Keratinocyte (primary cell): ENCODE data around the gene ZNF680. TPM values are rescaled to one million over a fixed set of nuclear protein-coding genes. Genes with fewer than 3 reads are reported as not detected.

Experiments
- DNase-seq: peaks from one replicate; pipeline ENCODE4 v3.0.0-alpha.2; 2011; ENCODE audit warnings: low read depth, missing footprints, low spot score
- FAIRE-seq: peaks from 2 replicates; lab custom pipeline; 2011; peaks lifted over from hg19 to GRCh38; lab: Jason Lieb, UNC
- H2AFZ ChIP-seq: 2 replicates; pipeline ENCODE4 v1.6.0; 2012; ENCODE audit warnings: low read length, control low read depth, inconsistent platforms; ENCODE audit not compliant: control insufficient read depth
- H3K27ac ChIP-seq: 2 replicates; pipeline ENCODE4 v1.5.1; 2011; ENCODE audit warnings: low read length; ENCODE audit not compliant: control insufficient read depth, insufficient read depth
- H3K27me3 ChIP-seq: 3 replicates; pipeline ENCODE4 v1.6.0; 2011; ENCODE audit warnings: low read length; ENCODE audit not compliant: control insufficient read depth, insufficient read depth; ENCODE audit errors: extremely low read depth
- H3K36me3 ChIP-seq, 2 experiments: 2 replicates in 1 of 2; 3 replicates in 1 of 2; pipeline ENCODE4 v1.5.1; 2011; ENCODE audit warnings: low read length in 2 of 2, mild to moderate bottlenecking in 1 of 2; ENCODE audit not compliant: control insufficient read depth in 2 of 2, insufficient read depth in 2 of 2; ENCODE audit errors: extremely low read depth in 1 of 2
- H3K4me1 ChIP-seq: 3 replicates; pipeline ENCODE4 v1.5.1; 2011; ENCODE audit warnings: low read length; ENCODE audit not compliant: control insufficient read depth, insufficient read depth; ENCODE audit errors: extremely low read depth
- H3K4me2 ChIP-seq: 3 replicates; pipeline ENCODE4 v1.6.0; 2011; ENCODE audit warnings: low read depth, low read length; ENCODE audit not compliant: control insufficient read depth, insufficient read depth; ENCODE audit errors: extremely low read depth
- H3K4me3 ChIP-seq, 3 experiments: fragments of 200-600 bp in 1 of 3; sonication (generic) in 1 of 3; 2 replicates in 2 of 3; 3 replicates in 1 of 3; pipeline ENCODE4 v1.5.1; 2011 to 2016; ENCODE audit warnings: low read length in 3 of 3, mild to moderate bottlenecking in 3 of 3, control low read depth in 2 of 3, inconsistent platforms in 1 of 3, low read depth in 1 of 3, mixed read lengths in 1 of 3, mixed run types in 1 of 3, moderate library complexity in 1 of 3; ENCODE audit not compliant: control insufficient read depth in 2 of 3, insufficient read depth in 2 of 3; ENCODE audit errors: extremely low read depth in 1 of 3
- H3K79me2 ChIP-seq: 2 replicates; pipeline ENCODE4 v1.6.0; 2012; ENCODE audit warnings: low read length; ENCODE audit not compliant: control insufficient read depth, insufficient read depth
- H3K9ac ChIP-seq: 3 replicates; pipeline ENCODE4 v1.6.0; 2011; ENCODE audit warnings: low read length; ENCODE audit not compliant: control insufficient read depth, insufficient read depth; ENCODE audit errors: extremely low read depth
- H3K9me1 ChIP-seq: 3 replicates; pipeline ENCODE4 v1.6.0; 2011; ENCODE audit warnings: low read length; ENCODE audit not compliant: control insufficient read depth, insufficient read depth; ENCODE audit errors: extremely low read depth
- H3K9me3 ChIP-seq: 2 replicates; pipeline ENCODE4 v1.5.1; 2012; ENCODE audit warnings: low read depth, low read length; ENCODE audit not compliant: control insufficient read depth
- H4K20me1 ChIP-seq: 3 replicates; pipeline ENCODE4 v1.6.0; 2011; ENCODE audit warnings: low read length; ENCODE audit not compliant: control insufficient read depth, insufficient read depth; ENCODE audit errors: extremely low read depth
- CTCF ChIP-seq, 3 experiments: IDR thresholded peaks in 1 of 3; conservative IDR thresholded peaks in 1 of 3; optimal IDR thresholded peaks in 1 of 3; 2 replicates in 2 of 3; 3 replicates in 1 of 3; pipeline versions ENCODE3 to v1.5.1; 2011; ENCODE audit warnings: low read length in 3 of 3, mild to moderate bottlenecking in 3 of 3, moderate library complexity in 2 of 3, control low read depth in 1 of 3, inconsistent platforms in 1 of 3; ENCODE audit not compliant: insufficient read depth in 2 of 3; ENCODE audit errors: extremely low read depth in 1 of 3
- EZH2 ChIP-seq: IDR thresholded peaks from one replicate; pipeline ENCODE4 v1.6.1; 2012; ENCODE audit warnings: inconsistent platforms, mild to moderate bottlenecking, low read length, moderate library complexity
- dilution Hi-C: fragments of 300-500 bp; cut with MboI; formaldehyde crosslinking; loops from one replicate; pipeline ENCODE4 v1.7.0; 2020; ENCODE audit warnings: low sequenced_read_pairs; ENCODE audit not compliant: extremely low pct_ligation_motif_present
- polyA plus RNA-seq, 5 experiments: library from polyadenylated mRNA; depleted of rRNA in 3 of 5; stranded (reverse) in 3 of 5; stranded (forward) in 1 of 5; unstranded in 1 of 5; fragments of >200 nt; gene quantifications; 1 replicate in 1 of 5; 2 replicates in 3 of 5; 3 replicates in 1 of 5; pipeline versions ENCODE4 v1.2.1 to v1.2.3, GENCODE V29; 2011 to 2012; ENCODE audit warnings: missing spikeins in 2 of 5, low read depth in 1 of 5, low replicate concordance in 1 of 5

Gene ZNF680
- polyA plus RNA-seq, 1 donor (not counting 4 experiments of a cell fraction or from before 2014, with no cell fraction given), result 4.5 TPM

GRCh38 chr7:64494912-64495461 is 67.9 kb downstream of the ZNF680 start:
- dilution Hi-C loops, result no loop called here
- no peak overlapping the region for H2AFZ ChIP-seq
- no peak overlapping the region for H3K4me3 ChIP-seq

GRCh38 chr7:64485623-64486022 is 77.2 kb downstream of the ZNF680 start:
- no peak for FAIRE-seq

More at GRCh38 chr7:64494912-64495461, 67.9 kb downstream of the ZNF680 start:
- DNase-seq (no peak), FAIRE-seq (no peak)
- Histone ChIP-seq H3K9ac (no peak overlapping the region), H3K27me3 (no peaks in the 10 kb centered on the region), H4K20me1 (no peaks in the 10 kb centered on the region), H3K4me1 (no peaks in the 10 kb centered on the region), H3K79me2 (no peaks in the 10 kb centered on the region), H3K27ac (no peak overlapping the region), H3K9me3 (no peaks in the 10 kb centered on the region), H3K36me3 (no peaks in the 10 kb centered on the region), H3K4me2 (no peak overlapping the region), H3K9me1 (no peaks in the 10 kb centered on the region)
- TF ChIP-seq EZH2 (no peak), CTCF (optimal IDR thresholded peaks at IDR 0.05 in 1 of 3, IDR thresholded peaks at IDR 0.05 in 1 of 3, conservative IDR thresholded peaks at IDR 0.05 in 1 of 3; ENCODE audit: extremely low read depth in 1 of 3, insufficient read depth in 2 of 3, low read length in 3 of 3) (no peak)

More at GRCh38 chr7:64485623-64486022, 77.2 kb downstream of the ZNF680 start:
- no peak overlapping the region for H2AFZ ChIP-seq
- no peak for DNase-seq
- no peaks in the 10 kb centered on the region for H3K9me3 ChIP-seq
- H3K27ac ChIP-seq, result no peak overlapping the region
- no peaks in the 10 kb centered on the region for H3K79me2 ChIP-seq
- dilution Hi-C loops, result no loop called here
- H3K36me3 ChIP-seq, result no peaks in the 10 kb centered on the region
- H3K27me3 ChIP-seq, result no peaks in the 10 kb centered on the region
- H3K9ac ChIP-seq, result no peak overlapping the region
- no peak overlapping the region for H3K4me3 ChIP-seq
- H3K9me1 ChIP-seq, result no peaks in the 10 kb centered on the region
- no peaks in the 10 kb centered on the region for H3K4me1 ChIP-seq
- no peak overlapping the region for H3K4me2 ChIP-seq
- H4K20me1 ChIP-seq, result no peaks in the 10 kb centered on the region
- TF ChIP-seq EZH2 (no peak), CTCF (optimal IDR thresholded peaks at IDR 0.05 in 1 of 3, IDR thresholded peaks at IDR 0.05 in 1 of 3, conservative IDR thresholded peaks at IDR 0.05 in 1 of 3; ENCODE audit: extremely low read depth in 1 of 3, insufficient read depth in 2 of 3, low read length in 3 of 3) (no peak)

Other genes with a start within 250 kb of the ZNF680 start
- gene ZNF736, start 249.1 kb downstream of the ZNF680 start, polyA plus RNA-seq, result 3.9 to 8.3 TPM (median 8.2 TPM) in 3 replicates
- gene ZNF107, start 103.1 kb upstream of the ZNF680 start, polyA plus RNA-seq, result 2.9 to 5.5 TPM (median 3.8 TPM) in 3 replicates
- gene ZNF138, start 231.4 kb upstream of the ZNF680 start, polyA plus RNA-seq, result 2.9 to 6.3 TPM (median 5.2 TPM) in 3 replicates